OCI-LY1 (cell line): ENCODE measurements around the gene GZF1.
A peak's percentile ranks its signal among the peaks of the same experiment; 100 is the strongest.

Experiments
- H2AFZ ChIP-seq: fragments of 200-600 bp; sonication (generic), shearing (Covaris generic); 2 replicates; pipeline ENCODE4 v1.6.0; 2014; ENCODE audit warnings: antibody characterized with exemption, mild to moderate bottlenecking, low read length
- H3F3A ChIP-seq: fragments of 200-600 bp; sonication (generic), shearing (Covaris generic); 2 replicates; pipeline ENCODE4 v1.6.0; 2014; ENCODE audit warnings: mild to moderate bottlenecking, antibody characterized with exemption, low read length, moderate library complexity; ENCODE audit not compliant: insufficient read depth
- H3K27ac ChIP-seq: fragments of 200-600 bp; sonication (generic); 2 replicates; pipeline ENCODE4 v1.5.1; 2014; ENCODE audit warnings: low read length, mixed run types, mild to moderate bottlenecking, low read depth; ENCODE audit not compliant: poor library complexity, severe bottlenecking
- H3K27me3 ChIP-seq: fragments of 200-600 bp; sonication (generic); 2 replicates; pipeline ENCODE4 v1.6.0; 2014; ENCODE audit warnings: antibody characterized with exemption, mild to moderate bottlenecking, low read length, moderate library complexity; ENCODE audit not compliant: insufficient read depth
- H3K36me3 ChIP-seq: fragments of 200-600 bp; sonication (generic); 2 replicates; pipeline ENCODE4 v1.6.1; 2014; ENCODE audit warnings: mild to moderate bottlenecking, antibody characterized with exemption, low read length, moderate library complexity, mixed read lengths; ENCODE audit not compliant: insufficient read depth
- H3K4me1 ChIP-seq: fragments of 200-600 bp; sonication (generic); 2 replicates; pipeline ENCODE4 v1.5.1; 2014; ENCODE audit warnings: mild to moderate bottlenecking, low read length, moderate library complexity; ENCODE audit not compliant: insufficient read depth, severe bottlenecking
- H3K4me2 ChIP-seq: fragments of 200-600 bp; sonication (generic), shearing (Covaris generic); 2 replicates; pipeline ENCODE4 v1.6.1; 2014; ENCODE audit warnings: low read length
- H3K4me3 ChIP-seq: fragments of 200-600 bp; sonication (generic); 2 replicates; pipeline ENCODE4 v1.5.1; 2014; ENCODE audit warnings: low read length, low read depth, mild to moderate bottlenecking, mixed read lengths; ENCODE audit not compliant: poor library complexity, severe bottlenecking
- H3K79me2 ChIP-seq: fragments of 200-600 bp; shearing (Covaris generic); 2 replicates; pipeline ENCODE4 v1.6.1; 2016; ENCODE audit warnings: mixed run types, low read length, mixed read lengths; ENCODE audit not compliant: insufficient read depth
- H3K9ac ChIP-seq: fragments of 200-600 bp; sonication (generic), shearing (Covaris generic); 2 replicates; pipeline ENCODE4 v1.6.1; 2014; ENCODE audit warnings: mild to moderate bottlenecking, low read length, mixed read lengths
- H3K9me2 ChIP-seq: fragments of 200-600 bp; sonication (generic), shearing (Covaris generic); 2 replicates; pipeline ENCODE4 v1.6.1; 2014; ENCODE audit warnings: low read depth, mild to moderate bottlenecking, low read length, mixed read lengths
- H3K9me3 ChIP-seq: fragments of 200-600 bp; shearing (Covaris generic); 2 replicates; pipeline ENCODE4 v1.6.1; 2014; ENCODE audit warnings: low read length, mixed read lengths
- H4K20me1 ChIP-seq: fragments of 200-600 bp; sonication (generic), shearing (Covaris generic); 2 replicates; pipeline ENCODE4 v1.6.0; 2016; ENCODE audit warnings: mild to moderate bottlenecking, low read length; ENCODE audit not compliant: insufficient read depth
- CTCF ChIP-seq: fragments of 200-600 bp; sonication (generic), shearing (Covaris generic); IDR thresholded peaks from 2 replicates; pipeline ENCODE4 v1.5.1; 2017; ENCODE audit warnings: mild to moderate bottlenecking, antibody characterized with exemption, low read length, moderate library complexity, mixed read lengths
- EZH2 ChIP-seq: fragments of 200-600 bp; sonication (generic), shearing (Covaris generic); IDR thresholded peaks from 2 replicates; pipeline ENCODE4 v1.8.0; 2017; ENCODE audit warnings: borderline replicate concordance, mixed run types, mild to moderate bottlenecking, antibody characterized with exemption, low read length, moderate library complexity, mixed read lengths

GZF1 gene

GRCh38 chr20:23356203-23356602, 5.8 kb upstream of the GZF1 start:
- Histone ChIP-seq H3K36me3 (peaks cover 28% of the 10 kb centered on the region), H3K27ac (no peak overlapping the region), H3K79me2 (peaks cover 18% of the 10 kb centered on the region), H3K9ac (no peak overlapping the region), H3K4me1 (peaks cover 43% of the 10 kb centered on the region), H3K9me3 (no peaks in the 10 kb centered on the region), H3K4me2 (no peak overlapping the region), H3K4me3 (no peak overlapping the region), H3F3A (no peaks in the 10 kb centered on the region), H3K27me3 (no peaks in the 10 kb centered on the region), H3K9me2 (no peaks in the 10 kb centered on the region), H4K20me1 (no peaks in the 10 kb centered on the region), H2AFZ (no peak overlapping the region)
- no peak for TF ChIP-seq CTCF
- no peak for TF ChIP-seq EZH2

GRCh38 chr20:23357767-23358562, 4.0 kb upstream of the GZF1 start:
- H3K79me2 ChIP-seq = peaks cover 7% of the 10 kb centered on the region
- peaks cover 28% of the 10 kb centered on the region for H3K36me3 ChIP-seq
- no peaks in the 10 kb centered on the region for H4K20me1 ChIP-seq
- no peaks in the 10 kb centered on the region for H3K9me2 ChIP-seq
- TF ChIP-seq EZH2 (no peak), CTCF (no peak)
- H2AFZ ChIP-seq = no peak overlapping the region
- peak overlapping the region; percentile 74 for H3K9ac ChIP-seq
- H3K9me3 ChIP-seq = no peaks in the 10 kb centered on the region
- H3K27me3 ChIP-seq = no peaks in the 10 kb centered on the region
- H3K4me2 ChIP-seq = peak overlapping the region; percentile 79
- H3K4me1 ChIP-seq = peaks cover 33% of the 10 kb centered on the region
- no peaks in the 10 kb centered on the region for H3F3A ChIP-seq
- peak overlapping the region; percentile 72 for H3K4me3 ChIP-seq
- H3K27ac ChIP-seq = peak overlapping the region; percentile 74

GRCh38 chr20:23358563-23358906, 3.4 kb upstream of the GZF1 start:
- Histone ChIP-seq H4K20me1 (no peaks in the 10 kb centered on the region), H3K4me1 (peaks cover 38% of the 10 kb centered on the region), H3K9me3 (no peaks in the 10 kb centered on the region), H3K4me3 (peak overlapping the region; percentile 72), H2AFZ (no peak overlapping the region), H3K27me3 (no peaks in the 10 kb centered on the region), H3K36me3 (peaks cover 26% of the 10 kb centered on the region), H3K79me2 (peaks cover 12% of the 10 kb centered on the region), H3K9ac (peak overlapping the region; percentile 64), H3K27ac (peak overlapping the region; percentile 74), H3F3A (no peaks in the 10 kb centered on the region), H3K4me2 (peak overlapping the region; percentile 79), H3K9me2 (no peaks in the 10 kb centered on the region)
- no peak for TF ChIP-seq CTCF
- no peak for TF ChIP-seq EZH2
